Caco-2 (cell line): ENCODE measurements around the gene WDR36. TPM values are rescaled to one million over a fixed set of nuclear protein-coding genes. Genes with fewer than 3 reads are reported as not detected.

ENCODE experiments used
- BruUV-seq: library from RNA; stranded (reverse); fragments of 400-500 nt; replicated peaks from 2 replicates; lab custom pipeline; 2021; lab: Mats Ljungman, UMichigan
- CTCF ChIA-PET: fragments of 300-600 bp; sonication (Branson Sonifier 250); formaldehyde crosslinking; loops from one replicate; lab custom pipeline; 2022; ENCODE audit warnings: antibody characterized with exemption; lab: Charles Lee
- POLR2A ChIA-PET: fragments of 300-600 bp; sonication (Branson Sonifier 250); formaldehyde crosslinking; loops from one replicate; lab custom pipeline; 2022; ENCODE audit warnings: antibody characterized with exemption; lab: Charles Lee
- DNase-seq, 2 experiments: peaks; one replicate each; pipeline versions ENCODE4 v3.0.0 to v3.0.0-alpha.2; 2020 to 2022
- H3K27me3 ChIP-seq: replicated peaks from 2 replicates; pipeline ENCODE4 v1.6.0; 2011; ENCODE audit warnings: low read length; ENCODE audit not compliant: control insufficient read depth, insufficient read depth
- H3K36me3 ChIP-seq: 2 replicates; pipeline ENCODE4 v1.5.1; 2011; ENCODE audit warnings: low read length; ENCODE audit not compliant: control insufficient read depth, insufficient read depth
- H3K4me1 ChIP-seq: fragments of 250-450 bp; sonication (Bioruptor Pico); 2 replicates; pipeline ENCODE4 v1.5.1; 2020; ENCODE audit warnings: mild to moderate bottlenecking
- H3K4me3 ChIP-seq: 2 replicates; pipeline ENCODE4 v1.5.1; 2011; ENCODE audit warnings: low read depth, mild to moderate bottlenecking, control low read depth, low read length
- H3K9me3 ChIP-seq: fragments of 250-450 bp; sonication (Bioruptor Pico); 2 replicates; pipeline ENCODE4 v1.5.1; 2020; ENCODE audit warnings: mild to moderate bottlenecking, moderate library complexity
- H3K27ac Mint-ChIP-seq: one replicate; pipeline ENCODE4 v1.8.0; 2022; ENCODE audit warnings: mixed read lengths; ENCODE audit not compliant: unreplicated experiment
- H3K27me3 Mint-ChIP-seq: one replicate; pipeline ENCODE4 v1.8.0; 2022; ENCODE audit warnings: mixed read lengths; ENCODE audit not compliant: insufficient read depth, unreplicated experiment
- H3K36me3 Mint-ChIP-seq: one replicate; pipeline ENCODE4 v1.8.0; 2022; ENCODE audit warnings: mild to moderate bottlenecking, mixed read lengths; ENCODE audit not compliant: insufficient read depth, unreplicated experiment
- H3K4me1 Mint-ChIP-seq: one replicate; pipeline ENCODE4 v1.8.0; 2022; ENCODE audit warnings: low read depth, mixed read lengths; ENCODE audit not compliant: unreplicated experiment
- H3K4me3 Mint-ChIP-seq: one replicate; pipeline ENCODE4 v1.8.0; 2022; ENCODE audit warnings: mild to moderate bottlenecking, moderate library complexity, mixed read lengths; ENCODE audit not compliant: unreplicated experiment
- H3K9me3 Mint-ChIP-seq: one replicate; pipeline ENCODE4 v1.8.0; 2022; ENCODE audit warnings: mixed read lengths; ENCODE audit not compliant: unreplicated experiment
- CTCF ChIP-seq, 2 experiments: fragments of 200-600 bp in 1 of 2; IDR thresholded peaks; 1 replicate in 1 of 2; 2 replicates in 1 of 2; pipeline versions ENCODE4 v1.5.1 to v1.8.0; 2011 to 2022; ENCODE audit warnings: antibody characterized with exemption in 1 of 2, control low read depth in 1 of 2, inconsistent platforms in 1 of 2, low read depth in 1 of 2, low read length in 1 of 2, mild to moderate bottlenecking in 1 of 2, moderate library complexity in 1 of 2; ENCODE audit not compliant: insufficient read depth in 1 of 2, severe bottlenecking in 1 of 2, unreplicated experiment in 1 of 2
- intact Hi-C: fragments of 100-400 bp; cut with micrococcal nuclease; formaldehyde crosslinking; loops from one replicate; pipeline ENCODE4 v1.10.0; 2022; ENCODE audit not compliant: unreplicated experiment
- total RNA-seq: library from RNA; stranded (reverse); gene quantifications from 2 replicates; pipeline ENCODE4 v1.2.3, GENCODE V29; 2022

WDR36 gene
- total RNA-seq, 1 experiment from 2014 or later = 33.5 TPM

GRCh38 chr5:111146053-111146452 lies 53.9 kb downstream of the WDR36 start:
- Histone ChIP-seq H3K9me3 (no peaks in the 10 kb centered on the region), H3K4me1 (no peaks in the 10 kb centered on the region), H3K36me3 (no peaks in the 10 kb centered on the region), H3K27me3 (no peaks in the 10 kb centered on the region), H3K4me3 (no peak overlapping the region)
- POLR2A ChIA-PET = no interaction called here
- no TSS peak for BruUV-seq
- no peak for DNase-seq
- TF ChIP-seq CTCF (IDR thresholded peaks at IDR 0.05; ENCODE audit: insufficient read depth in 1 of 2, low read depth in 1 of 2, low read length in 1 of 2, severe bottlenecking in 1 of 2, unreplicated experiment in 1 of 2) = no peak
- Mint-ChIP-seq H3K27me3 (peaks cover 5% of the 10 kb centered on the region), H3K9me3 (no peaks in the 10 kb centered on the region), H3K27ac (no peak overlapping the region), H3K4me1 (no peaks in the 10 kb centered on the region), H3K36me3 (no peaks in the 10 kb centered on the region), H3K4me3 (no peak overlapping the region)
- intact Hi-C loops = no loop called here
- CTCF ChIA-PET = no interaction called here

- POLR2A ChIA-PET = no interaction called here
- no peak overlapping the region for H3K27ac Mint-ChIP-seq
- no peaks in the 10 kb centered on the region for H3K9me3 Mint-ChIP-seq
- no peak for TF ChIP-seq CTCF (IDR thresholded peaks at IDR 0.05; ENCODE audit: insufficient read depth in 1 of 2, low read depth in 1 of 2, low read length in 1 of 2, severe bottlenecking in 1 of 2, unreplicated experiment in 1 of 2)
- no peaks in the 10 kb centered on the region for H3K9me3 ChIP-seq
- DNase-seq = no peak
- no peaks in the 10 kb centered on the region for H3K27me3 ChIP-seq
- no peaks in the 10 kb centered on the region for H3K4me1 ChIP-seq
- BruUV-seq = no TSS peak
- intact Hi-C loops = no loop called here
- H3K27me3 Mint-ChIP-seq = peaks cover 13% of the 10 kb centered on the region
- no peaks in the 10 kb centered on the region for H3K4me1 Mint-ChIP-seq
- H3K4me3 ChIP-seq = no peak overlapping the region
- no peaks in the 10 kb centered on the region for H3K36me3 ChIP-seq
- CTCF ChIA-PET = no interaction called here
- H3K4me3 Mint-ChIP-seq = no peak overlapping the region
- H3K36me3 Mint-ChIP-seq = no peaks in the 10 kb centered on the region
These were observed 55.4 kb downstream of the WDR36 start for GRCh38 chr5:111147502-111147901.

GRCh38 chr5:111151998-111152397 lies 59.9 kb downstream of the WDR36 start:
- no TSS peak for BruUV-seq
- ChIA-PET POLR2A (no interaction called here), CTCF (no interaction called here)
- H3K9me3 ChIP-seq = no peaks in the 10 kb centered on the region
- Mint-ChIP-seq H3K27me3 (peaks cover 17% of the 10 kb centered on the region), H3K36me3 (no peaks in the 10 kb centered on the region), H3K9me3 (no peaks in the 10 kb centered on the region), H3K4me3 (no peak overlapping the region), H3K4me1 (no peaks in the 10 kb centered on the region), H3K27ac (no peak overlapping the region)
- TF ChIP-seq CTCF (IDR thresholded peaks at IDR 0.05; ENCODE audit: insufficient read depth in 1 of 2, low read depth in 1 of 2, low read length in 1 of 2, severe bottlenecking in 1 of 2, unreplicated experiment in 1 of 2) = no peak
- no peaks in the 10 kb centered on the region for H3K36me3 ChIP-seq
- H3K4me1 ChIP-seq = no peaks in the 10 kb centered on the region
- DNase-seq = no peak
- no peak overlapping the region for H3K4me3 ChIP-seq
- no peaks in the 10 kb centered on the region for H3K27me3 ChIP-seq
- intact Hi-C loops = no loop called here
